ENCODE data around the gene ACOT7.

The ACOT7 gene

GRCh38 chr1:6294890-6295556 is 98.5 kb downstream of the ACOT7 start:
- Histone ChIP-seq H3K9me3 (ENCODE audit: insufficient read depth, low read length) (no peaks in the 10 kb centered on the region), H3K36me3 (ENCODE audit: low read length) (no peaks in the 10 kb centered on the region), H3K79me2 (ENCODE audit: insufficient read depth, low read length) (no peaks in the 10 kb centered on the region), H3F3A (ENCODE audit: insufficient read depth) (no peaks in the 10 kb centered on the region), H3K4me2 (ENCODE audit: low read depth, low read length, poor library complexity, severe bottlenecking) (no peak overlapping the region), H4K20me1 (ENCODE audit: low read depth, low read length) (no peaks in the 10 kb centered on the region), H3K9ac (ENCODE audit: low read length) (no peak overlapping the region), H2AFZ (ENCODE audit: low read depth, low read length, severe bottlenecking) (no peak overlapping the region), H3K9me2 (replicated peaks; ENCODE audit: insufficient read depth, low read length) (no peaks in the 10 kb centered on the region), H3K27ac (ENCODE audit: low read depth, low read length) (no peak overlapping the region), H3K27me3 (ENCODE audit: low read length) (no peaks in the 10 kb centered on the region), H3K4me3 (ENCODE audit: insufficient read depth, low read length, poor library complexity, severe bottlenecking) (no peak overlapping the region)
- TF ChIP-seq CTCF (IDR thresholded peaks at IDR 0.05; ENCODE audit: insufficient read depth, low read length, poor library complexity, severe bottlenecking) (no peak), EZH2phosphoT487 (conservative IDR thresholded peaks at IDR 0.05; ENCODE audit: low read length) (no peak)

GRCh38 chr1:6294080-6294889 is 99.3 kb downstream of the ACOT7 start:
- Histone ChIP-seq H3K27me3 (ENCODE audit: low read length) (no peaks in the 10 kb centered on the region), H3K9me2 (replicated peaks; ENCODE audit: insufficient read depth, low read length) (no peaks in the 10 kb centered on the region), H3K4me3 (ENCODE audit: insufficient read depth, low read length, poor library complexity, severe bottlenecking) (no peak overlapping the region), H3K27ac (ENCODE audit: low read depth, low read length) (no peak overlapping the region), H3K9ac (ENCODE audit: low read length) (no peak overlapping the region), H3K79me2 (ENCODE audit: insufficient read depth, low read length) (no peaks in the 10 kb centered on the region), H3K4me2 (ENCODE audit: low read depth, low read length, poor library complexity, severe bottlenecking) (no peak overlapping the region), H3F3A (ENCODE audit: insufficient read depth) (no peaks in the 10 kb centered on the region), H2AFZ (ENCODE audit: low read depth, low read length, severe bottlenecking) (no peak overlapping the region), H3K9me3 (ENCODE audit: insufficient read depth, low read length) (no peaks in the 10 kb centered on the region), H3K36me3 (ENCODE audit: low read length) (no peaks in the 10 kb centered on the region), H4K20me1 (ENCODE audit: low read depth, low read length) (no peaks in the 10 kb centered on the region)
- TF ChIP-seq EZH2phosphoT487 (conservative IDR thresholded peaks at IDR 0.05; ENCODE audit: low read length) (no peak), CTCF (IDR thresholded peaks at IDR 0.05; ENCODE audit: insufficient read depth, low read length, poor library complexity, severe bottlenecking) (no peak)

GRCh38 chr1:6292102-6292501 is 101.5 kb downstream of the ACOT7 start:
- no peaks in the 10 kb centered on the region for H3K79me2 ChIP-seq (ENCODE audit: insufficient read depth, low read length)
- no peaks in the 10 kb centered on the region for H3F3A ChIP-seq (ENCODE audit: insufficient read depth)
- no peak overlapping the region for H3K9ac ChIP-seq (ENCODE audit: low read length)
- H4K20me1 ChIP-seq (ENCODE audit: low read depth, low read length), result no peaks in the 10 kb centered on the region
- H2AFZ ChIP-seq (ENCODE audit: low read depth, low read length, severe bottlenecking), result no peak overlapping the region
- H3K27me3 ChIP-seq (ENCODE audit: low read length), result no peaks in the 10 kb centered on the region
- TF ChIP-seq CTCF (IDR thresholded peaks at IDR 0.05; ENCODE audit: insufficient read depth, low read length, poor library complexity, severe bottlenecking), result no peak
- TF ChIP-seq EZH2phosphoT487 (conservative IDR thresholded peaks at IDR 0.05; ENCODE audit: low read length), result no peak
- H3K4me3 ChIP-seq (ENCODE audit: insufficient read depth, low read length, poor library complexity, severe bottlenecking), result no peak overlapping the region
- H3K27ac ChIP-seq (ENCODE audit: low read depth, low read length), result no peak overlapping the region
- H3K9me3 ChIP-seq (ENCODE audit: insufficient read depth, low read length), result no peaks in the 10 kb centered on the region
- H3K9me2 ChIP-seq (replicated peaks; ENCODE audit: insufficient read depth, low read length), result no peaks in the 10 kb centered on the region
- H3K4me2 ChIP-seq (ENCODE audit: low read depth, low read length, poor library complexity, severe bottlenecking), result no peak overlapping the region
- no peaks in the 10 kb centered on the region for H3K36me3 ChIP-seq (ENCODE audit: low read length)

All from SU-DHL-6 (cell line).